Measurements from ENCODE around the gene PCDHGC5. TPM values are rescaled to one million over a fixed set of nuclear protein-coding genes. Genes with fewer than 3 reads are reported as not detected.

The PCDHGC5 gene
- total and polyA plus RNA-seq, 7 donors: 0.08 to 1.2 (median 0.65) TPM; not detected in 1

DNA sequence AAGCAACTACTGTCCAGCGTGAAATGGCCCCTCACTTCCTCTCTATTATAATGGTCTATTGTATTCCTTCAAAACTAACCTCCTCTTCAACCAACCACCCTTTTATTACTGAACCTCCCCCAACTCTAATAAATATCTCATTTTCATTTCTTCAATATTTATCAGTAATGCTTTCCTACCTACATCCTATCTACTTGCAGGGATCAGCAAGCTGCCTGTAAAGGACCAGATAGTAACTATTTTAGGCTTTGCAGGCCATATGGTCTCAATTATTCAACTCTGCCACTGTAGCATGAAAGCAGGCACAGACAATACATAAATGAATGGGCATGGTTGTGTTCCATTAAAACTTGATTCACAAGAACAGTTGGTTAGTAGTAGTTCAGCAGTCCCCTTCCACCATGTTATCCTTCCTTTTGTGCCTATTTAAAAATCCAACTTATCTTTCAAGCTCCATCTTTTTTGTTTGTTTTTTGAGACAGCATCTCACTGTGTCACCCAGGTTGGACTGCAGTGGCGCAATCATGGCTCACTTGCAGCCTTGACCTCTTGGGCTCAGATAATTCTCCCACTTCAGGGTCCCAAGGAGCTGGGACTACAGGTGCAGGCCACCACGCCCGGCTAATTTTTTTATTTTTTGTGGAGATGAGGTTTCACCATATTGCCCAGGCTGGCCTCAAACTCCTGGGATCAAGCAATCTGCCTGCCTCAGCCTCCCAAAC is 45.8 kb downstream of the PCDHGC5 start:
- 92 to 98% (median 93%) methylated on average over 4 of the region's 4 CpGs for WGBS, 3 donors
- Histone ChIP-seq H3K27ac (no peak overlapping the region), H3K9me3 (no peaks in the 10 kb centered on the region), H3K4me3 (no peak overlapping the region), H3K27me3 (ENCODE audit: insufficient read depth in 3 of 3, low read length in 2 of 3) (no peaks in the 10 kb centered on the region), H3K36me3 (ENCODE audit: insufficient read depth in 1 of 2, low read depth in 1 of 2) (peaks cover 3 to 61% of the 10 kb centered on the region in 2 donors), H3K4me1 (peaks cover under 1% of the 10 kb centered on the region)
- no peak for DNase-seq
- intact Hi-C loops (cut with DNase I): no loop called here
- TF ChIP-seq, protein P1, sequence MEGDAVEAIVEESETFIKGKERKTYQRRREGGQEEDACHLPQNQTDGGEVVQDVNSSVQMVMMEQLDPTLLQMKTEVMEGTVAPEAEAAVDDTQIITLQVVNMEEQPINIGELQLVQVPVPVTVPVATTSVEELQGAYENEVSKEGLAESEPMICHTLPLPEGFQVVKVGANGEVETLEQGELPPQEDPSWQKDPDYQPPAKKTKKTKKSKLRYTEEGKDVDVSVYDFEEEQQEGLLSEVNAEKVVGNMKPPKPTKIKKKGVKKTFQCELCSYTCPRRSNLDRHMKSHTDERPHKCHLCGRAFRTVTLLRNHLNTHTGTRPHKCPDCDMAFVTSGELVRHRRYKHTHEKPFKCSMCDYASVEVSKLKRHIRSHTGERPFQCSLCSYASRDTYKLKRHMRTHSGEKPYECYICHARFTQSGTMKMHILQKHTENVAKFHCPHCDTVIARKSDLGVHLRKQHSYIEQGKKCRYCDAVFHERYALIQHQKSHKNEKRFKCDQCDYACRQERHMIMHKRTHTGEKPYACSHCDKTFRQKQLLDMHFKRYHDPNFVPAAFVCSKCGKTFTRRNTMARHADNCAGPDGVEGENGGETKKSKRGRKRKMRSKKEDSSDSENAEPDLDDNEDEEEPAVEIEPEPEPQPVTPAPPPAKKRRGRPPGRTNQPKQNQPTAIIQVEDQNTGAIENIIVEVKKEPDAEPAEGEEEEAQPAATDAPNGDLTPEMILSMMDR (IDR thresholded peaks at IDR 0.05): no peak
- ATAC-seq: no peak

Other genes starting within 250 kb of the PCDHGC5 start
- gene PCDHB15, start 243.7 kb upstream of the PCDHGC5 start, total RNA-seq: 1 to 10 TPM in 2 of 4 donors, under 1 TPM in 2; 0.50 to 2.5 (median 0.91) TPM
- under 1 TPM; 0.44 to 0.58 (median 0.45) TPM for gene PCDHB15, start 243.7 kb upstream of the PCDHGC5 start, polyA plus RNA-seq
- gene SLC25A2, start 185.0 kb upstream of the PCDHGC5 start, total RNA-seq: under 1 TPM in 2 of 4 donors, not detected in 2; 0.19 to 0.32 TPM
- under 1 TPM in 1 of 3 donors, not detected in 2; 0.04 TPM for gene SLC25A2, start 185.0 kb upstream of the PCDHGC5 start, polyA plus RNA-seq
- 100 to 1,000 TPM in 2 of 4 donors, 10 to 100 TPM in 2; 92.9 to 139 (median 117) TPM for gene TAF7, start 168.3 kb upstream of the PCDHGC5 start, total RNA-seq
- gene TAF7, start 168.3 kb upstream of the PCDHGC5 start, polyA plus RNA-seq: 100 to 1,000 TPM; 112 to 249 (median 139) TPM
- gene PCDHGA1, start 158.6 kb upstream of the PCDHGC5 start, total RNA-seq: 1 to 10 TPM in 1 of 4 donors, under 1 TPM in 3; 0.51 to 1.4 (median 0.65) TPM
- 1 to 10 TPM in 1 of 3 donors, under 1 TPM in 2; 0.27 to 2.1 (median 0.56) TPM for gene PCDHGA1, start 158.6 kb upstream of the PCDHGC5 start, polyA plus RNA-seq
- 1 to 10 TPM; 1.2 to 1.8 (median 1.6) TPM for gene PCDHGA2, start 150.3 kb upstream of the PCDHGC5 start, total RNA-seq
- 1 to 10 TPM in 1 of 3 donors, under 1 TPM in 2; 0.22 to 1.1 (median 0.25) TPM for gene PCDHGA2, start 150.3 kb upstream of the PCDHGC5 start, polyA plus RNA-seq
- gene PCDHGA3, start 145.3 kb upstream of the PCDHGC5 start, total RNA-seq: 1 to 10 TPM in 3 of 4 donors, under 1 TPM in 1; 0.97 to 2.4 (median 1.7) TPM
- gene PCDHGA3, start 145.3 kb upstream of the PCDHGC5 start, polyA plus RNA-seq: under 1 TPM; 0.33 to 0.67 (median 0.34) TPM
- gene PCDHGB1, start 139.0 kb upstream of the PCDHGC5 start, total RNA-seq: 1 to 10 TPM in 2 of 4 donors, under 1 TPM in 2; 0.71 to 1.8 (median 1.2) TPM
- gene PCDHGB1, start 139.0 kb upstream of the PCDHGC5 start, polyA plus RNA-seq: under 1 TPM; 0.08 to 0.22 (median 0.12) TPM
- gene PCDHGA4, start 134.1 kb upstream of the PCDHGC5 start, total RNA-seq: 1 to 10 TPM in 3 of 4 donors, under 1 TPM in 1; 0.84 to 2.4 (median 2.2) TPM
- gene PCDHGA4, start 134.1 kb upstream of the PCDHGC5 start, polyA plus RNA-seq: under 1 TPM; 0.14 to 0.47 (median 0.40) TPM
- gene PCDHGB2, start 129.1 kb upstream of the PCDHGC5 start, total RNA-seq: 1 to 10 TPM; 1.2 to 2.4 (median 1.9) TPM
- under 1 TPM; 0.10 to 0.67 (median 0.65) TPM for gene PCDHGB2, start 129.1 kb upstream of the PCDHGC5 start, polyA plus RNA-seq
- gene PCDHGA5, start 124.9 kb upstream of the PCDHGC5 start, total RNA-seq: 1 to 10 TPM in 2 of 4 donors, under 1 TPM in 2; 0.84 to 2.0 (median 1.2) TPM
- gene PCDHGA5, start 124.9 kb upstream of the PCDHGC5 start, polyA plus RNA-seq: under 1 TPM; 0.07 to 0.38 (median 0.35) TPM
- gene PCDHGB3, start 118.8 kb upstream of the PCDHGC5 start, total RNA-seq: 1 to 10 TPM in 3 of 4 donors, under 1 TPM in 1; 0.92 to 2.0 (median 1.2) TPM
- under 1 TPM; 0.17 to 0.44 (median 0.35) TPM for gene PCDHGB3, start 118.8 kb upstream of the PCDHGC5 start, polyA plus RNA-seq
- gene PCDHGA6, start 115.2 kb upstream of the PCDHGC5 start, total RNA-seq: 1 to 10 TPM; 1.3 to 2.5 (median 1.8) TPM
- gene PCDHGA6, start 115.2 kb upstream of the PCDHGC5 start, polyA plus RNA-seq: under 1 TPM; 0.03 to 0.72 (median 0.57) TPM
- gene PCDHGA7, start 106.3 kb upstream of the PCDHGC5 start, total RNA-seq: 1 to 10 TPM in 2 of 4 donors, under 1 TPM in 2; 0.97 to 2.2 (median 1.1) TPM
- gene PCDHGA7, start 106.3 kb upstream of the PCDHGC5 start, polyA plus RNA-seq: under 1 TPM; 0.07 to 0.35 (median 0.35) TPM
- 1 to 10 TPM in 3 of 4 donors, under 1 TPM in 1; 0.99 to 3.0 (median 2.0) TPM for gene PCDHGB4, start 101.4 kb upstream of the PCDHGC5 start, total RNA-seq
- under 1 TPM; 0.24 to 0.52 (median 0.49) TPM for gene PCDHGB4, start 101.4 kb upstream of the PCDHGC5 start, polyA plus RNA-seq
- gene PCDHGA8, start 96.4 kb upstream of the PCDHGC5 start, total RNA-seq: 1 to 10 TPM in 3 of 4 donors, under 1 TPM in 1; 0.82 to 1.6 (median 1.3) TPM
- under 1 TPM; 0.04 to 0.30 (median 0.26) TPM for gene PCDHGA8, start 96.4 kb upstream of the PCDHGC5 start, polyA plus RNA-seq
- gene PCDHGB5, start 91.1 kb upstream of the PCDHGC5 start, total RNA-seq: 1 to 10 TPM; 2.7 to 5.1 (median 4.0) TPM
- 1 to 10 TPM in 1 of 3 donors, under 1 TPM in 2; 0.61 to 1.4 (median 0.95) TPM for gene PCDHGB5, start 91.1 kb upstream of the PCDHGC5 start, polyA plus RNA-seq
- gene PCDHGA9, start 86.3 kb upstream of the PCDHGC5 start, total RNA-seq: 1 to 10 TPM; 1.5 to 3.5 (median 1.9) TPM
- under 1 TPM; 0.11 to 0.42 (median 0.36) TPM for gene PCDHGA9, start 86.3 kb upstream of the PCDHGC5 start, polyA plus RNA-seq
- 1 to 10 TPM; 2.0 to 4.1 (median 2.9) TPM for gene PCDHGB6, start 81.1 kb upstream of the PCDHGC5 start, total RNA-seq
- under 1 TPM; 0.46 to 0.83 (median 0.82) TPM for gene PCDHGB6, start 81.1 kb upstream of the PCDHGC5 start, polyA plus RNA-seq
- 1 to 10 TPM in 3 of 4 donors, under 1 TPM in 1; 0.86 to 3.9 (median 2.8) TPM for gene PCDHGA10, start 76.1 kb upstream of the PCDHGC5 start, total RNA-seq
- gene PCDHGA10, start 76.1 kb upstream of the PCDHGC5 start, polyA plus RNA-seq: under 1 TPM; 0.27 to 0.56 (median 0.39) TPM
- 1 to 10 TPM; 3.8 to 7.2 (median 5.7) TPM for gene PCDHGB7, start 71.4 kb upstream of the PCDHGC5 start, total RNA-seq
- 1 to 10 TPM in 1 of 3 donors, under 1 TPM in 2; 0.70 to 1.1 (median 0.90) TPM for gene PCDHGB7, start 71.4 kb upstream of the PCDHGC5 start, polyA plus RNA-seq
- gene PCDHGA11, start 68.0 kb upstream of the PCDHGC5 start, total RNA-seq: 1 to 10 TPM in 3 of 4 donors, under 1 TPM in 1; 0.94 to 4.4 (median 2.9) TPM
- under 1 TPM; 0.21 to 0.72 (median 0.45) TPM for gene PCDHGA11, start 68.0 kb upstream of the PCDHGC5 start, polyA plus RNA-seq
- gene PCDHGA12, start 58.6 kb upstream of the PCDHGC5 start, total RNA-seq: 1 to 10 TPM; 2.6 to 6.9 (median 3.6) TPM
- under 1 TPM; 0.38 to 0.56 (median 0.39) TPM for gene PCDHGA12, start 58.6 kb upstream of the PCDHGC5 start, polyA plus RNA-seq
- gene PCDHGC3, start 13.1 kb upstream of the PCDHGC5 start, total RNA-seq: 10 to 100 TPM in 3 of 4 donors, 1 to 10 TPM in 1; 7.3 to 25.2 (median 14.2) TPM
- gene PCDHGC3, start 13.1 kb upstream of the PCDHGC5 start, polyA plus RNA-seq: 10 to 100 TPM in 1 of 3 donors, 1 to 10 TPM in 2; 8.6 to 22.3 (median 9.0) TPM
- 1 to 10 TPM in 1 of 4 donors, under 1 TPM in 3; 0.36 to 1.2 (median 0.65) TPM for gene PCDHGC4, start 4.1 kb upstream of the PCDHGC5 start, total RNA-seq
- under 1 TPM in 2 of 3 donors, not detected in 1; 0.06 to 0.18 TPM for gene PCDHGC4, start 4.1 kb upstream of the PCDHGC5 start, polyA plus RNA-seq
- 100 to 1,000 TPM; 112 to 217 (median 160) TPM for gene DIAPH1, start 129.9 kb downstream of the PCDHGC5 start, total RNA-seq
- gene DIAPH1, start 129.9 kb downstream of the PCDHGC5 start, polyA plus RNA-seq: 100 to 1,000 TPM in 2 of 3 donors, 10 to 100 TPM in 1; 93.1 to 147 (median 122) TPM
- gene HDAC3, start 147.8 kb downstream of the PCDHGC5 start, total RNA-seq: 10 to 100 TPM; 16.9 to 34.1 (median 27.1) TPM
- 10 to 100 TPM; 30.1 to 41.3 (median 34.7) TPM for gene HDAC3, start 147.8 kb downstream of the PCDHGC5 start, polyA plus RNA-seq
- under 1 TPM in 3 of 4 donors, not detected in 1; 0.11 to 0.66 (median 0.61) TPM for gene RELL2, start 147.9 kb downstream of the PCDHGC5 start, total RNA-seq
- 1 to 10 TPM in 1 of 3 donors, under 1 TPM in 2; 0.31 to 1.5 (median 0.63) TPM for gene RELL2, start 147.9 kb downstream of the PCDHGC5 start, polyA plus RNA-seq
- 1 to 10 TPM; 1.3 to 2.4 (median 2.1) TPM for gene FCHSD1, start 162.3 kb downstream of the PCDHGC5 start, total RNA-seq
- 1 to 10 TPM; 1.3 to 1.4 (median 1.4) TPM for gene FCHSD1, start 162.3 kb downstream of the PCDHGC5 start, polyA plus RNA-seq
- gene ARAP3, start 193.1 kb downstream of the PCDHGC5 start, total RNA-seq: 1 to 10 TPM; 5.2 to 10.0 (median 5.4) TPM
- 1 to 10 TPM; 2.4 to 4.5 (median 2.5) TPM for gene ARAP3, start 193.1 kb downstream of the PCDHGC5 start, polyA plus RNA-seq

Data from psoas muscle (tissue), 8 donors.